22Rv1 (cell line): ENCODE results near the gene SULF2.

Experiments used
- H3K27ac ChIP-seq: fragments of 450-650 bp; 2 replicates; pipeline ENCODE4 v1.5.1; 2017
- ZFX ChIP-seq: fragments of 450-650 bp; IDR thresholded peaks from 2 replicates; pipeline ENCODE4 v1.6.1; 2017; ENCODE audit warnings: antibody characterized with exemption, borderline replicate concordance
- TF ChIP-seq, protein P1 (sequence below): fragments of 450-650 bp; IDR thresholded peaks from 2 replicates; pipeline ENCODE4 v1.5.1; 2017; ENCODE audit warnings: mild to moderate bottlenecking

SULF2 gene

GRCh38 chr20:47668313-47669151, 116.7 kb downstream of the SULF2 start:
- H3K27ac ChIP-seq, result no peak overlapping the region
- no peak for TF ChIP-seq ZFX
- TF ChIP-seq, protein P1, sequence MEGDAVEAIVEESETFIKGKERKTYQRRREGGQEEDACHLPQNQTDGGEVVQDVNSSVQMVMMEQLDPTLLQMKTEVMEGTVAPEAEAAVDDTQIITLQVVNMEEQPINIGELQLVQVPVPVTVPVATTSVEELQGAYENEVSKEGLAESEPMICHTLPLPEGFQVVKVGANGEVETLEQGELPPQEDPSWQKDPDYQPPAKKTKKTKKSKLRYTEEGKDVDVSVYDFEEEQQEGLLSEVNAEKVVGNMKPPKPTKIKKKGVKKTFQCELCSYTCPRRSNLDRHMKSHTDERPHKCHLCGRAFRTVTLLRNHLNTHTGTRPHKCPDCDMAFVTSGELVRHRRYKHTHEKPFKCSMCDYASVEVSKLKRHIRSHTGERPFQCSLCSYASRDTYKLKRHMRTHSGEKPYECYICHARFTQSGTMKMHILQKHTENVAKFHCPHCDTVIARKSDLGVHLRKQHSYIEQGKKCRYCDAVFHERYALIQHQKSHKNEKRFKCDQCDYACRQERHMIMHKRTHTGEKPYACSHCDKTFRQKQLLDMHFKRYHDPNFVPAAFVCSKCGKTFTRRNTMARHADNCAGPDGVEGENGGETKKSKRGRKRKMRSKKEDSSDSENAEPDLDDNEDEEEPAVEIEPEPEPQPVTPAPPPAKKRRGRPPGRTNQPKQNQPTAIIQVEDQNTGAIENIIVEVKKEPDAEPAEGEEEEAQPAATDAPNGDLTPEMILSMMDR, result no peak

DNA sequence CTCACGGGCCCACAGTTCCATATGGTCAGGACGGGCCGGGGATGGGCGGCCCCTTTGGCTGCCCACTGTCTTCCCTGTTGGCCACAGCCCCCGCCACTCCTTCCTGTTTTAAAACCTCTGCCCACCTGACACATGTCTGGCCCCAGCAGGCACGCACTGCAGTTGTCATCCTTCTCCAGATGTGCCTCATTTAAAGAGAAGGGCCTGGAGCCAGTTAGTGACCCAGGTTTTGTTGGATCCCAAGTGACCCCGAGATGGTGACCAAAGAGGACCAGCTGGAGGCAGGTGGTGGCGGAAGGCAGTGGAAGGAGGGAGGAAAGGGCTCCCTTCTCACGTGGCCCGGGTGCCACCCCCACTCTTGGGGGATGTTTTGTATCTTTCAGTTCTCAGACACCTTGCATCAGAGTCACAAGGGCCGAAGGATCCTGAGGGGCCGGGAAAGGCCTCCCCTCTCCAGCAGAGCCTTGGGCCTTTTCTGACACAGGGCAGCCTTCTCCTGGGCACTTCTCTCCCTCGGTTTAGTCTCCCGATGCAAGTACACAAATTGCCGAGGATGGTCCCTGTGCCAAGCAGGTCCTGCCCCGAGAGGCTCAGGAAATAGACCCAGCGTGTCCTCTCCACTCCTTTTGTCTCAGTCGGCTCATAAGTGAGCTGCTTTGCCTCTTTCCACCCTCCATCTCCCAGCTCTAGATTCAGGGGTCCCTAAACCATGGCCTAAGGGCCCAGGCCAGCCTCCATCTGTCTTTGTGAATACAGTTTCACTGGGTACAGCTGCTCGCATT, 117.6 kb downstream of the SULF2 start:
- TF ChIP-seq, protein P1, result no peak
- TF ChIP-seq ZFX, result no peak
- H3K27ac ChIP-seq, result no peak overlapping the region

- no peak for TF ChIP-seq ZFX
- TF ChIP-seq, protein P1, result no peak
- no peak overlapping the region for H3K27ac ChIP-seq
Measured at GRCh38 chr20:47667086-47667485, 118.2 kb downstream of the SULF2 start.

- TF ChIP-seq, protein P1, result no peak
- no peak for TF ChIP-seq ZFX
- no peak overlapping the region for H3K27ac ChIP-seq
Measured at GRCh38 chr20:47666304-47666703, 119.0 kb downstream of the SULF2 start.

- no peak overlapping the region for H3K27ac ChIP-seq
- TF ChIP-seq, protein P1, result no peak
- TF ChIP-seq ZFX, result no peak
Measured at GRCh38 chr20:47665221-47665991, 119.9 kb downstream of the SULF2 start.

DNA sequence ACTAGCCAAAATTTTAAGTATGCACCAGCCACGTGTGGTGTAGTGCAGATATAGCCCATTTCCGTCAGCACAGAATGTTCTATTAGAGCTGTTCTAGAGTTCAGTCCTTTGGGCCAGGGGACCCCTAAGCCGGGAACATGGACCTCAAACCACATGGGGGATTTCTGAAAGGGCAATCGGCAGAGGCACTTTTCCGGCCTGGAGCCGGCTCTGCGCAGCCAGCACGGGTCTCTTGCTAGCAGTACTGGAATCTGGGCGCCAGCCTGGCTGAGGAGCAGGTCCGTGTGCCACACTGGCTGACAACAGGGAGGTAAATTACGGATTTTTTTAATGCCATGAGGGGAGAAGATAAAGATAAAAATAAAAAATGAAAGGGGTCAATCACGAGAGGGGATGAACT, 120.5 kb downstream of the SULF2 start:
- H3K27ac ChIP-seq, result no peak overlapping the region

More for the DNA sequence above, 120.5 kb downstream of the SULF2 start:
- TF ChIP-seq, protein P1, result no peak
- TF ChIP-seq ZFX, result no peak
